Activated CD4-positive, CD25-positive, alpha-beta regulatory T cell treated with anti-CD3 and anti-CD28 coated beads, Interleukin-2, amount 50 U/mL, for 24 hours (primary cell): ENCODE measurements around the gene PHOSPHO1.
"Not testable (repeated sequence)": the region's sequence is repeated elsewhere in the genome, so short reads cannot be mapped to it uniquely, and the experiment has no call there.

Experiments used
- ATAC-seq, 2 donors: fragments of 150-1000 bp; cut with Tn5 transposase; one replicate each; pipeline ENCODE4 v1.10.0; 2021; ENCODE audit warnings: mild to moderate bottlenecking in 1 of 2, moderate library complexity in 1 of 2

The PHOSPHO1 gene

GRCh38 chr17:49230636-49231562 is at the start of gene PHOSPHO1:
Gene PHOSPHO1 (minus strand): TSS chr17:49230787. CDS start chr17:49226691, 4,096 bp downstream.
- peak; percentile 97 for ATAC-seq

GRCh38 chr17:49280061-49280460 is 49.5 kb upstream of the PHOSPHO1 start:
- ATAC-seq, result no peak

- ATAC-seq, result not testable (repeated sequence)
Observed at GRCh38 chr17:49279263-49280015, 48.9 kb upstream of the PHOSPHO1 start.

DNA sequence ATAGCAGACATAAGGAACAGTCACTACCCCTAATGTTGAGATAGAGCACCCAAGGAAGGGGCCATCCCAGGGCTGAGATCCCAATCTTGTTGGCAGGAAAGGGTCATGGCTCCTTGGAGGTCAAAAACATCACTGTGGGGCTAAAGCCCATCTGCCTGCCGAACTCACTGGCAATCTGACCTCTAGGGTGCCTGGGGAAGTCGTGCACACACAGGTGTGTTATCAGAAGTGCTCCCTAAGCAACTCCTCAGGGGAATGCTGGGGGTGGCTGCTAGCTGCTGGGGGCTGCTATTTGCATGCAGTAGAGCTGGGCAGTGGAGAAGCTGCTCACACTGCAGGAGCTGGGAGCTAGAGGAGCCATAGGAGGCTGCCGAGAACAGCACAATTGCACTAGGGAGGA is 47.5 kb upstream of the PHOSPHO1 start:
- no peak for ATAC-seq

- no peak for ATAC-seq
Observed at GRCh38 chr17:49277638-49278037, 47.1 kb upstream of the PHOSPHO1 start.

- ATAC-seq, result not testable (repeated sequence)
Observed at GRCh38 chr17:49275981-49276380, 45.4 kb upstream of the PHOSPHO1 start.

- ATAC-seq, result no peak
Observed at GRCh38 chr17:49269356-49269755, 38.8 kb upstream of the PHOSPHO1 start.

DNA sequence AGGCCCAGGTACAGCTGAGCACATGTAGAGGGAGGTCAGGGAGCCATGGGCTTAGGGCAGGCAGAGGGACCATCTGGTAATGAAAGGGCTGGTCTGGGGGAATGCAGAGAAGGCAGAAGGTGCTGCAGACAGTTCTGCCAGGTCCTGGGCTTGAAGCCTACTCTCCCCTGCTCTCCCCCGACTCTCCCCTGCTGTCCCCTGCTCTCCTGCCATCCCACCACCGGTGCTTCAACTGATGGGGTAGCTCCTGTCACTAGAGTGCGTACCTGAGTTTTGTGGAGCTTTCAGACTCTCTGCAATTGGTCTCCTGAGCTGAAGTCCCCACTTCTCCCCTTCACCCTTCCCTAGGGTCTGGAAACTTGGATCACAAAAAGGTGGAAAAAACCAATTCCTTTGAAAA is 37.3 kb upstream of the PHOSPHO1 start:
- ATAC-seq, result no peak

DNA sequence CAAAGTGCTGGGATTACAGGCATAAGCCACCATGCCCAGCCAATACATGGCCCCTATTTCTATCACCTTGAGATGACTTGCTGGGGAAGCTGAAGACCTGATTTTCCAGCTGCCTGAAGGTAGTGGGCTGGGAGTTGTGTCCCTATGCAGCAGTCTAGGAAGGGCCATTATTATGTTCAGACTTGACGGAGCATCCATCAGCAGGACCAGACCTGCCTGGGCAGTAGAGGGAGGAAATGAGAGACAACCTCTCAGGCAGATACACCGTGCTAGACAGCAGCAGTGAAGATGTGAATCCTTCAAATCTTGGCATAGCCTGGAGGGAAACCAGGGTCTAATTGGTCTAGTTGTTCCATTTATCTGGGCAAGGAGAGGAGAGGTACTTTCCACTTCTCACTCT is 35.6 kb upstream of the PHOSPHO1 start:
- ATAC-seq, result no peak

DNA sequence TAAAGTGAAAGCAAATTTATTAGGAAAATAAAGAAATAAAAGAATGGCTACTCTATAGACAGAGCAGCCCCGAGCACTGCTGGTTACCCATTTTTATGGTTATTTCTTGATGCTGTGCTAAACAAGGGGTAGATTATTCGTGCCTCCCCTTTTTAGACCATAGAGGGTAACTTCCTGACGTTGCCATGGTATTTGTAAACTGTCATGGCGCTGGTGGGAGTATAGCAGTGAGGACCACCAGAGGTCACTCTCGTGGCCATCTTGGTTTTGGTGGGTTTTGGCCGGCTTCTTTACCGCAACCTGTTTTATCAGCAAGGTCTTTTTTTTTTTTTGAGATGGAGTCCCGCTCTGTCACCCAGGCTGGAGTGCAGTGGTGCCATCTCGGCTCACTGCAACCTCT is 31.0 kb upstream of the PHOSPHO1 start:
- ATAC-seq, result not testable (repeated sequence)

GRCh38 chr17:49260817-49261291 is 30.3 kb upstream of the PHOSPHO1 start:
- peak; percentile 10 to 84 for ATAC-seq

DNA sequence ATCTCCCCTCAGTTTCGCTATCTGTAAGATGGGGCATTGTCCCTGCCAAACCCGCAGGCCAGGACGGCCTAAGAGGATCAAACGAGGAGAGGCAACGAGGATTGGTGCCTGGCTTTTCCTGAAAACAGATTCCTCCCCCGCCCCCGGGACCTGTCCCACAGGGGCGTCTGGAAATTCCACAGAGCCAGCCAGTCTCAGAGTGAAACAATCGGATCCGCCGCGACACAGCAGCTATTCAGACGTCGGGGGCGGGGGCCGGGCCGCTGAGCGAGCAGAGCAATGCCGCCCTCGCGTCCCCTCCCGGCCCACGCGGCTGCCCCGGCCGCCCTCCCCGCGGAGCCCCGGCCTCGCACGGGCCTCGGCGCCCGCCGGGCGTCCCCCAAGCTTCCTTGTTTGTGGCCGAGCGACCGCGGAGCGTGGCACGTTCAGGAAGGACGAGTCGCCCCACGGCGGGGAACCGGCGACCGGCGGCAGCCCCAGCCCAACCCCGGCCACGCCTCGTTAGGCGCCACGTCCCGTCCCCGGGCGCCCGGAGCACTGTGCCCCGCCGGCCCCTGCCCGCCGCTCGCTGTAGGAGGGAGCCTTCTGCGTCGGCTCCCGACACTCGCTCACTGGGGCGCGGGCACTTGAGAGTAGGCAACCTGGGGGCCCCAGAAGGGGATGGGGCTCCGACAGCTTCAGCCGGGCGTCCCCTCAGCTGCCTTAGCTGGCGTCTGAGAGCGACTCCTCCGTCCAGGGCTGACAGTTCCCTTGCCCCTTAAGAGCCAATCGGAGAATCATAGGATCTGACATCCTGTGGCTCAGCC is 29.6 kb upstream of the PHOSPHO1 start:
- peak; percentile 76 to 90 for ATAC-seq

- ATAC-seq, result no peak
Observed at GRCh38 chr17:49259663-49260010, 29.1 kb upstream of the PHOSPHO1 start.

DNA sequence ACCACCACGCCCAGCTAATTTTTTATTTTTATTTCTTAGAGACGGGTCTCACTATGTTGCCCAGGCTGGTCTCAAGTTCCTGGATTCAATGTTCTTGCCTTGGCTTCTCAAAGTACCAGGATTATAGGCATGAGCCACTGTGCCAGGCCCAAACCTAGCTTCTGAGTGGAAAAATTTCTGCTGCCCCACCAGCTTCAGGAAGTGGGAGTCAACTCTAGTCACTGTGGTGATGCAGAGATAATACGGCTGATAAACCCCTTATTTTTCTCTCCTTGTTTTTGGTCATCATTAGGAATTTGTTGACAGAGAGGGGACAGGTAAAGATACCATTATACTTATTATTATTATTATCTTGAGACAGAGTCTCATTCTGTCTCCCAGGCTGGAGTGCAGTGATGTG is 27.8 kb upstream of the PHOSPHO1 start:
- ATAC-seq, result no peak

- ATAC-seq, result no peak
Observed at GRCh38 chr17:49255125-49255524, 24.5 kb upstream of the PHOSPHO1 start.

DNA sequence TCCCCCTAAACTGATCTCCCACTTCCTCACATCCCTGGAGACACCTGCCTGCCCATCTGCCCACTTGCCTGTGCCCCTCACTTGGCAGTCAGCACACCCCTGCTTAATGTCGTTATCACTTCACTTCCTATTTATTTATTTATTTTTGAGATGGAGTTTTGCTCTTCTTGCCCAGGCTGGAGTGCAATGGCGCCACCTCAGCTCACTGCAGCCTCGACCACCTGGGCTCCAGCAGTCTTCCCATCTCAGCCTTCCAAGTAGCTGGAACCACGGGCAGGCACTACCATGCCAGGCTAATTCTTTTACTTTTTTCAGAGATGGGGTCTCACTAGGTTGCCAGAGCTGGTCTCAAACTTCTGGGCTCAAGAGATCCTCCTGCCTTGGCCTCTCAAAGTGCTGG is 23.5 kb upstream of the PHOSPHO1 start:
- ATAC-seq, result no peak

- no peak for ATAC-seq
Observed at GRCh38 chr17:49252148-49252695, 21.6 kb upstream of the PHOSPHO1 start.

DNA sequence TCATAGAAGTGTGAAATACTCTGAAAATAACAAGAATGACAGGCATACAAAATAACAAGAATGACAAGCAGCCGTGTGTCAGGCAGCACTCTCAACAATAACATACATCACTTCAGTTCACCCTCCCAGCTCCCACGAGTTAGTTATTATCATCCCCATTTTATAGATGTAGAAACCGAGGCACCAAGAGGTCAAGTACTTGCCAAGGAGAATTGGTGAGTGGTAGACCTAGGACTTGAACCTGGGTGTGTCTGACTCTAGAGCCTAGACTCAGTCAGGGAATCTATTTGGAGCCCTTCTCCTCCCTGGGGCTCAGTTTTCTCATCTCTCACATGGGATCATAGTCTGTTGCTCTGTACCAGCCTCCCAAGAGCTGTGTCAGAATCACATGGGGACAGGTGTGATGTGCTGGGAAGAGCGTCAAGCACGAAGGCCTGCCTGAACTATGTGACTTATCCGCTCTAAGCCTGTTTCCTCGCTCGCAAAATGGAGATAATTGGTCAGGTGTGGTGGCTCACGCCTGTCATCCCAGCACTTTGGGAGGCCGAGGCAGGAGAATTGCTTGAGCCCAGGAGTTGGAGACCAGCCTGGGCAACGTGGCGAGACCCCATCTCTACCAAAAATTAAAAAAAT is 19.4 kb upstream of the PHOSPHO1 start:
- ATAC-seq, result no peak

DNA sequence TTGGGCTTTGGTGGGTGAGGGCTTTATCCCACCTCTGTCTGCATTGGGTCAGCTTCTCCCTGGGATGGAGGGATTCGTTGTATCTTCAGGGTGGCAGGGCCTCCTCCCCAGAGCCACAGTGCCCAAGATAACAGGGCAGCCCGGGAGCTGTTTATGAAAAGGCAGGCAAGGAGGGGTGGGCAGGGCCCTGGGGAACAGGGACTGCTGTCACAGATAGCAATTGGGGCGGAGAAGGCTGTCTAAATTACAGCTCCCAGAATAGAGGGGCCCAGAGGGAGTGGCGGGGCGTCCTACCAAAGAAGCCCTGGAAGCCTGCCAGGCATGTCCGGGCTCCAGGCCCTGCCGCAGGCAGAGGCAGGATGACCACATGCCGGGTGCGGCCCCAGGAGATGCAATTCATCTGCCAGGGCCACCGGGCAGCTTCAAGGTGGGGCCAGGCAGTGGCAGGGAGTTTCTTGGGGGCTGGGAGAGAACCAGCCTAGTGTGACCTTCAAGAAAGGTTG is 18.8 kb upstream of the PHOSPHO1 start:
- ATAC-seq, result no peak

- no peak for ATAC-seq
Observed at GRCh38 chr17:49247944-49248343, 17.4 kb upstream of the PHOSPHO1 start.

DNA sequence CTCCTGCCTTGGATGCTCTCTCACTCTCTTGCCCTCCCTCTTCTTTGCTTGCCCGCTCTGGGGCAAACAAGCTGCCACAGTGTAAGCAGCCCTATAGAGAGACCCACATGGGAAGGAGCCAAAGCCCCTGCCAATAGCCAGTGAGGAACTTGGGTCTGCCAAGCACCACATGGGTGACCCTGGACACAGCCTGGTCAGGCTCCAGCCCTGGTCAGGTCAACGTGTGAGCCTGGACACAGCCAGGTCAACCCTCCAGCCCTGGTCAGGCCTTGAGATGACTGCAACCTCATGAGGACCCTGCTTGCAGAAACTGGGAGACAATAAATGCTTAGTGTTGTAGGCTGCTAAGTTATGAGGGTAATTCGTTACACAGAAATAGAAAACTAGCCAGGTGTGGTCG is 14.3 kb upstream of the PHOSPHO1 start:
- no peak for ATAC-seq

DNA sequence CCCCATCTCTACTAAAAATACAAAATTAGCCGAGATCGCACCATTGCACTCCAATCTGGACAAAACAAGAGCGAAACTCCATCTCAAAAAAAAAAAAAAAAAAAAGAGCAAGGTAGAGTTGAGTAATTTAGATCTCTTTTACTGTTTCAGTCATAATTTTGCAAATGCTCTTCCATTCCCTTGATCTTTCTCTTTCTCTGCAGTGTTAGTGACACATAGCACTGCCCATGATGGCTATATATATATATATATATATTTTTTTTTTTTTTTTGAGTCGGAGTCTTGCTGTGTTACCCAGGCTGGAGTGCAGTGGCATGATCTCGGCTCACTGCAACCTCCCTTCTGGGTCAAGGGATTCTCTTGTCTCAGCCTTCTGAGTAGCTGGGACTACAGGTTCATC is 12.2 kb upstream of the PHOSPHO1 start:
- ATAC-seq, result peak in 1 of 2 donors; percentile 70
